HepG2 (cell line): ENCODE measurements around the gene UNC13D. TPM values are rescaled to one million over a fixed set of nuclear protein-coding genes. Genes with fewer than 3 reads are reported as not detected.

ENCODE experiments used
- ATF5 ChIP-seq: sonication (generic); formaldehyde crosslinking; IDR thresholded peaks from 2 replicates; pipeline ENCODE4 v1.4.0; 2020; ENCODE audit warnings: mild to moderate bottlenecking, low read depth, missing genetic modification reagents
- CAMTA2 ChIP-seq: sonication (generic); formaldehyde crosslinking; IDR thresholded peaks from 2 replicates; pipeline ENCODE4 v1.4.0; 2020; ENCODE audit warnings: mild to moderate bottlenecking, missing genetic modification reagents, borderline replicate concordance
- FLYWCH1 ChIP-seq: sonication (generic); formaldehyde crosslinking; IDR thresholded peaks from 2 replicates; pipeline ENCODE4 v1.8.1; 2023; ENCODE audit warnings: mild to moderate bottlenecking, missing genetic modification reagents
- HNRNPK ChIP-seq: fragments of 200-400 bp; formaldehyde crosslinking; IDR thresholded peaks from 2 replicates; pipeline ENCODE4 v1.6.1; 2018; ENCODE audit warnings: low read length, low read depth, moderate library complexity, mild to moderate bottlenecking; ENCODE audit not compliant: poor library complexity, severe bottlenecking
- HNRNPL ChIP-seq: fragments of 200-400 bp; formaldehyde crosslinking; IDR thresholded peaks from 2 replicates; pipeline ENCODE4 v1.6.1; 2017; ENCODE audit warnings: mild to moderate bottlenecking, low read depth, low read length
- IRF9 ChIP-seq: sonication (generic); formaldehyde crosslinking; IDR thresholded peaks from 2 replicates; pipeline ENCODE4 v1.8.0; 2022; ENCODE audit warnings: missing genetic modification reagents, mild to moderate bottlenecking, borderline replicate concordance
- KDM3A ChIP-seq: IDR thresholded peaks from 2 replicates; pipeline ENCODE4 v1.6.1; 2018; ENCODE audit warnings: low read depth, missing compliant biosample characterization
- MBD4 ChIP-seq: IDR thresholded peaks from 2 replicates; pipeline ENCODE4 v1.6.1; 2012; ENCODE audit warnings: low read length, inconsistent platforms, borderline replicate concordance
- NCOA5 ChIP-seq: sonication (generic); formaldehyde crosslinking; IDR thresholded peaks from 2 replicates; pipeline ENCODE4 v1.4.0; 2020; ENCODE audit warnings: missing genetic modification reagents
- NONO ChIP-seq, 2 experiments: fragments of 450-650 bp in 1 of 2; sonication (generic) in 1 of 2; formaldehyde crosslinking in 1 of 2; IDR thresholded peaks in 1 of 2; conservative IDR thresholded peaks in 1 of 2; 2 replicates each; pipeline versions ENCODE4 v1.6.1 to v1.8.0; 2017 to 2022; ENCODE audit warnings: mild to moderate bottlenecking in 1 of 2, missing genetic modification reagents in 1 of 2, moderate library complexity in 1 of 2
- RAD21 ChIP-seq: fragments of 450-650 bp; formaldehyde crosslinking; IDR thresholded peaks from 2 replicates; pipeline ENCODE4 v1.5.0; 2020; ENCODE audit warnings: mild to moderate bottlenecking
- RBFOX2 ChIP-seq: fragments of 200-400 bp; formaldehyde crosslinking; IDR thresholded peaks from 2 replicates; pipeline ENCODE4 v1.6.1; 2017; ENCODE audit warnings: low read depth, mild to moderate bottlenecking, low read length
- TEAD2 ChIP-seq: sonication (generic); formaldehyde crosslinking; IDR thresholded peaks from 2 replicates; pipeline ENCODE4 v1.9.0; 2021; ENCODE audit warnings: missing genetic modification reagents
- ZBTB33 ChIP-seq: sonication (generic); formaldehyde crosslinking; IDR thresholded peaks from 2 replicates; pipeline ENCODE4 v1.4.0; 2020; ENCODE audit warnings: missing genetic modification reagents
- ZBTB38 ChIP-seq: sonication (generic); formaldehyde crosslinking; IDR thresholded peaks from 2 replicates; pipeline ENCODE4 v1.5.1; 2020; ENCODE audit warnings: mild to moderate bottlenecking, missing genetic modification reagents
- ZNF281 ChIP-seq: sonication (generic); formaldehyde crosslinking; IDR thresholded peaks from 2 replicates; pipeline ENCODE4 v1.4.0; 2020; ENCODE audit warnings: missing genetic modification reagents, borderline replicate concordance
- ZNF589 ChIP-seq: sonication (generic); formaldehyde crosslinking; conservative IDR thresholded peaks from 2 replicates; pipeline ENCODE4 v1.8.0; 2022; ENCODE audit warnings: mild to moderate bottlenecking, moderate library complexity, missing genetic modification reagents
- ZNF639 ChIP-seq: conservative IDR thresholded peaks from 2 replicates; pipeline ENCODE4 v1.6.1; 2018; ENCODE audit warnings: missing genetic modification reagents
- polyA plus RNA-seq, 8 experiments: library from polyadenylated mRNA; depleted of rRNA in 3 of 8; stranded (reverse) in 7 of 8; unstranded in 1 of 8; fragments of >200 nt; fragmentation: Illumina TruSeq in 4 of 8; extraction: Trizol in 4 of 8; gene quantifications; 2 replicates each; pipeline versions ENCODE4 v1.2.1 to v1.2.3, GENCODE V29; 2011 to 2016; ENCODE audit warnings: low read depth in 4 of 8, missing spikeins in 1 of 8, mixed read lengths in 1 of 8; ENCODE audit not compliant: insufficient read depth in 1 of 8
- total RNA-seq, 5 experiments: library from RNA; depleted of rRNA; stranded (reverse); fragments of >200 nt; fragmentation: Illumina TruSeq; extraction: Trizol; gene quantifications; 2 replicates each; pipeline ENCODE4 v1.2.3, GENCODE V29; 2016; ENCODE audit warnings: low read depth in 1 of 5

The UNC13D gene
- total and polyA plus RNA-seq, 2 of the 13 experiments (the other 11 are each of a cell fraction or from before 2014, with no cell fraction given): 29.7 to 42.7 TPM

- no peak for TF ChIP-seq ZNF639
- TF ChIP-seq ZBTB38: peak; percentile 58; the same call in 1 of the 2 replicates
- no peak for TF ChIP-seq NCOA5 (CRISPR knock-in tag)
- TF ChIP-seq RAD21: no peak
- no peak for TF ChIP-seq TEAD2
- peak; percentile 88 for TF ChIP-seq RBFOX2
- TF ChIP-seq CAMTA2: no peak
- no peak for TF ChIP-seq ZNF281
- no peak for TF ChIP-seq FLYWCH1 (CRISPR knock-in tag)
- TF ChIP-seq MBD4: no peak
- no peak for TF ChIP-seq KDM3A
- TF ChIP-seq HNRNPL: 0 out of 2 replicates have a peak, but pooled peaks have one; percentile 33
- no peak for TF ChIP-seq IRF9 (CRISPR knock-in tag)
- TF ChIP-seq NONO (IDR thresholded peaks at IDR 0.05): no peak
- TF ChIP-seq NONO (CRISPR knock-in tag; conservative IDR thresholded peaks at IDR 0.05): no peak; the same call in 1 of the 2 replicates
- no peak for TF ChIP-seq ZBTB33 (CRISPR knock-in tag)
- TF ChIP-seq ATF5 (CRISPR knock-in tag): no peak
- TF ChIP-seq ZNF589 (CRISPR knock-in tag): 0 out of 2 replicates have a peak, but pooled peaks have one; percentile 23
- TF ChIP-seq HNRNPK: peak; percentile 5
Observed at GRCh38 chr17:75874323-75875181, 30.3 kb upstream of the UNC13D start (continued).
